Testis (tissue), 3 donors: Measurements from ENCODE around the gene ZBTB20. TPM values are rescaled to one million over a fixed set of nuclear protein-coding genes. Genes with fewer than 3 reads are reported as not detected.
A peak's percentile ranks its signal among the peaks of the same experiment; 100 is the strongest.

Experiments used
- DNase-seq: peaks from one replicate; pipeline ENCODE4 v3.0.0-alpha.2; 2019
- H3K27ac ChIP-seq, 2 donors: fragments of 200-600 bp; sonication (generic); one replicate each; pipeline ENCODE4 v1.5.1; 2019
- H3K27me3 ChIP-seq: fragments of 200-600 bp; sonication (generic); one replicate; pipeline ENCODE4 v1.5.1; 2019
- H3K36me3 ChIP-seq: fragments of 200-600 bp; sonication (generic); one replicate; pipeline ENCODE4 v1.5.1; 2017; ENCODE audit warnings: low read depth; ENCODE audit errors: missing control alignments
- H3K4me1 ChIP-seq: fragments of 200-600 bp; sonication (generic); one replicate; pipeline ENCODE4 v1.5.1; 2019
- H3K4me3 ChIP-seq, 2 donors: fragments of 200-600 bp; sonication (generic); one replicate each; pipeline ENCODE4 v1.5.1; 2017 to 2019
- H3K9me3 ChIP-seq: fragments of 200-600 bp; sonication (generic); one replicate; pipeline ENCODE4 v1.5.1; 2017
- CTCF ChIP-seq, 3 experiments: fragments of 450-650 bp in 2 of 3; fragments of 200-600 bp in 1 of 3; sonication (generic) in 1 of 3; IDR thresholded peaks; one replicate each; pipeline ENCODE4 v1.5.1; 2016 to 2019; ENCODE audit warnings: antibody characterized with exemption in 3 of 3, mild to moderate bottlenecking in 2 of 3, moderate library complexity in 1 of 3
- POLR2A ChIP-seq: fragments of 450-650 bp; IDR thresholded peaks from one replicate; pipeline ENCODE4 v1.6.1; 2017; ENCODE audit warnings: antibody characterized with exemption, mild to moderate bottlenecking, moderate library complexity
- WGBS, 2 donors: methylation state at CpG; one replicate each; pipeline ENCODE4 v1.1.5; 2018; 5-methylcytosine and 5-hydroxymethylcytosine counted together
- intact Hi-C: fragments of 100-400 bp; cut with DNase I; formaldehyde crosslinking; loops from one replicate; pipeline ENCODE4 v1.15.1; 2023; ENCODE audit warnings: low total_unique reads
- polyA plus RNA-seq: library from polyadenylated mRNA; stranded (reverse); fragments of 350-450 nt; fragmentation: Illumina TruSeq; extraction: RNeasy Lipid Tissue Mini Kit (QIAGEN cat#74804); gene quantifications from one replicate; pipeline ENCODE4 v1.2.3, GENCODE V29; 2014; ENCODE audit warnings: low read depth, low replicate concordance; ENCODE audit not compliant: insufficient read depth
- total RNA-seq, 2 donors: library from RNA; depleted of rRNA; stranded (reverse); fragments of >200 nt; gene quantifications; one replicate each; pipeline ENCODE4 v1.2.3, GENCODE V29; 2016

ZBTB20 gene
- total and polyA plus RNA-seq, 3 donors from 2014 or later, result 36.8 to 179 (median 126) TPM

GRCh38 chr3:115095236-115095635, 51.9 kb downstream of the ZBTB20 start:
- Histone ChIP-seq H3K36me3 (no peaks in the 10 kb centered on the region), H3K4me3 (no peak overlapping the region), H3K27ac (no peak overlapping the region), H3K4me1 (no peaks in the 10 kb centered on the region), H3K27me3 (no peaks in the 10 kb centered on the region), H3K9me3 (no peaks in the 10 kb centered on the region)
- DNase-seq, result no peak
- 65 to 81% methylated on average over 1 of the region's 1 CpG for WGBS, 2 donors
- no peak for TF ChIP-seq POLR2A
- TF ChIP-seq CTCF (IDR thresholded peaks at IDR 0.05), result no peak
- intact Hi-C loops, result no loop called here

- Histone ChIP-seq H3K27me3 (no peaks in the 10 kb centered on the region), H3K4me1 (peaks cover 3% of the 10 kb centered on the region), H3K27ac (no peak overlapping the region), H3K4me3 (no peak overlapping the region), H3K36me3 (no peaks in the 10 kb centered on the region), H3K9me3 (no peaks in the 10 kb centered on the region)
- intact Hi-C loops, result no loop called here
- DNase-seq, result peak; percentile 82
- 31 to 34% methylated on average over 4 of the region's 4 CpGs for WGBS, 2 donors
- TF ChIP-seq CTCF (IDR thresholded peaks at IDR 0.05), result peak; percentile 73 to 76 (median 74)
- TF ChIP-seq POLR2A, result no peak
Measured at GRCh38 chr3:115092220-115092791, 54.8 kb downstream of the ZBTB20 start.

GRCh38 chr3:115090712-115091111, 56.4 kb downstream of the ZBTB20 start:
- 84 to 96% methylated on average over 1 of the region's 1 CpG for WGBS, 2 donors
- DNase-seq, result no peak
- Histone ChIP-seq H3K36me3 (no peaks in the 10 kb centered on the region), H3K4me3 (no peak overlapping the region), H3K4me1 (peaks cover 8% of the 10 kb centered on the region), H3K27me3 (no peaks in the 10 kb centered on the region), H3K27ac (no peak overlapping the region), H3K9me3 (no peaks in the 10 kb centered on the region)
- TF ChIP-seq POLR2A, result no peak
- TF ChIP-seq CTCF (IDR thresholded peaks at IDR 0.05), result no peak
- intact Hi-C loops, result no loop called here

GRCh38 chr3:115089481-115089880, 57.6 kb downstream of the ZBTB20 start:
- Histone ChIP-seq H3K36me3 (no peaks in the 10 kb centered on the region), H3K4me3 (no peak overlapping the region), H3K4me1 (peaks cover 8% of the 10 kb centered on the region), H3K9me3 (no peaks in the 10 kb centered on the region), H3K27ac (no peak overlapping the region), H3K27me3 (no peaks in the 10 kb centered on the region)
- DNase-seq, result no peak
- no peak for TF ChIP-seq CTCF (IDR thresholded peaks at IDR 0.05)
- intact Hi-C loops, result no loop called here
- WGBS, 2 donors, result 90 to 93% methylated on average over 2 of the region's 2 CpGs

- TF ChIP-seq CTCF (IDR thresholded peaks at IDR 0.05) (no peak), POLR2A (no peak)
- Histone ChIP-seq H3K9me3 (no peaks in the 10 kb centered on the region), H3K27ac (no peak overlapping the region), H3K4me1 (peaks cover 8% of the 10 kb centered on the region), H3K4me3 (no peak overlapping the region), H3K27me3 (no peaks in the 10 kb centered on the region), H3K36me3 (no peaks in the 10 kb centered on the region)
- no peak for DNase-seq
- intact Hi-C loops, result no loop called here
- WGBS, 2 donors, result 30 to 58% methylated on average over 1 of the region's 1 CpG
Measured at GRCh38 chr3:115087512-115087911, 59.6 kb downstream of the ZBTB20 start.
